ENCODE data around the gene COQ2. TPM values are rescaled to one million over a fixed set of nuclear protein-coding genes. Genes with fewer than 3 reads are reported as not detected.
"Not testable (repeated sequence)": the region's sequence is repeated elsewhere in the genome, so short reads cannot be mapped to it uniquely, and the experiment has no call there.

The COQ2 gene
- total RNA-seq, 4 donors from 2014 or later, result 5.0 to 8.9 (median 5.5) TPM

DNA sequence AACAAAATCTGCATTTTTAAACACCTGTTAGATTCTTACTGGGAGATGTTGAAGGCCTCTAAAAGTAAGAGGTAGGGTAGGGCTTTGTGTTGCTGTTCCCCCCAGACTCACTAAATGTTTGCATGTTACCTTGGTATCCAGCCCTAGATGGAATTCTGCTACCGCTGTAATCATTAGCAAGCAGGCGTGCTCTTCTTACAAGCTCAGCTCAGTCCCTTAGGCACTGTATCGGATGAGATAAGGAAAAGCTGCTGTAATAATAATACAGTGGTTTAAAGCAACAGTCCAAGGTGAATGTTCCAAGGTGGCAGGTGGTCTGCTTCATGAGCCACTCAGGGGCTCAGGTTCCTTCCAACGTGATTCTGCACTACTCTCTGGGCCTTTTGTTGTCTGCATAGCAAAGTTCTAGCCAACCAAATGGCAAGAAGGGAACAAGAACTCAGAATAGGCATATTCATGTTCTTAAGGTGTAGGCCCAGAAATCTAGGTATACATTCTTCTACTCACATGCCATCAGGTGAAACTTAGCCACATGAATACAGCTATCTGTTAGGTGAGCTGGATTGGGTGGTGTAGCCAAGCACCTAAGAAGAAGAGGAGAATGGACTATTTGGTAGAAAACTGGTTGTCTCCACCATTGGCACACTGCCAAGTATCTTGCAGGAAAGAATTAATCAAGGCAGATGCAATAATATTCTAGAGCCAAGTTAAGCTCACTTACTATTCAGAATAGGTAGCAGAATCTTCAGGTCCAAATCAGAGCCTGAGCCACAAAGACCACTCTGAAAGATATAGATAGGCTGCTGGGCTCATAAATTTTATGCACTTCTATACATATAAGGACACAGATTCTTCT, 46.0 kb downstream of the COQ2 start:
- Histone ChIP-seq H3K36me3 (no peaks in the 10 kb centered on the region), H3K27me3 (no peaks in the 10 kb centered on the region), H3K4me1 (no peaks in the 10 kb centered on the region), H3K27ac (no peak overlapping the region), H3K9me3 (no peaks in the 10 kb centered on the region), H3K4me3 (no peak overlapping the region)
- no peak for TF ChIP-seq POLR2AphosphoS5 (IDR thresholded peaks at IDR 0.05)
- TF ChIP-seq EP300 (IDR thresholded peaks at IDR 0.05), result no peak
- no peak for TF ChIP-seq POLR2A (IDR thresholded peaks at IDR 0.05)
- 75 to 77% methylated on average over 3 of the region's 4 CpGs for WGBS, 2 donors (ENCODE audit: low coverage in 1 of 2)
- no peak for ATAC-seq

DNA sequence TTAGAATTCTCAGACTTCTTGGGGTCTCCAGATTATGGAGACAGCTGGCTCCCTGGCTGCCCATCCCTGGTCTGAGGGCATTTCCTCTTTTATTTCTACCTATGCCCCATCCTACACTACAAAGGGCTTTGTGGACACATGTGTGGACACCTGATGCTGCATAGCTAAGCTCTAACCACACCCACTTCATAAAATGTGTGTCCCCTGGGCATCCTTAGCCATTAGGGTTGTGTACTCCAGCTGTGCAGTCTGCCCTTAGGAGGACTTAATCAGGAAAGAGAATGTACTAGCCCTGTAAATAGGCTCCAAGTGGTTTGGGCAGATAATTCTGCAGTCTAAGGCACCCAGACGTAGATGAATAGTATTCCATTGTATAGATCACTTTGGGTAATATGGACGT, 47.0 kb downstream of the COQ2 start:
- TF ChIP-seq POLR2AphosphoS5 (IDR thresholded peaks at IDR 0.05) (no peak), EP300 (IDR thresholded peaks at IDR 0.05) (no peak), POLR2A (IDR thresholded peaks at IDR 0.05) (no peak)
- TF ChIP-seq, protein P1, sequence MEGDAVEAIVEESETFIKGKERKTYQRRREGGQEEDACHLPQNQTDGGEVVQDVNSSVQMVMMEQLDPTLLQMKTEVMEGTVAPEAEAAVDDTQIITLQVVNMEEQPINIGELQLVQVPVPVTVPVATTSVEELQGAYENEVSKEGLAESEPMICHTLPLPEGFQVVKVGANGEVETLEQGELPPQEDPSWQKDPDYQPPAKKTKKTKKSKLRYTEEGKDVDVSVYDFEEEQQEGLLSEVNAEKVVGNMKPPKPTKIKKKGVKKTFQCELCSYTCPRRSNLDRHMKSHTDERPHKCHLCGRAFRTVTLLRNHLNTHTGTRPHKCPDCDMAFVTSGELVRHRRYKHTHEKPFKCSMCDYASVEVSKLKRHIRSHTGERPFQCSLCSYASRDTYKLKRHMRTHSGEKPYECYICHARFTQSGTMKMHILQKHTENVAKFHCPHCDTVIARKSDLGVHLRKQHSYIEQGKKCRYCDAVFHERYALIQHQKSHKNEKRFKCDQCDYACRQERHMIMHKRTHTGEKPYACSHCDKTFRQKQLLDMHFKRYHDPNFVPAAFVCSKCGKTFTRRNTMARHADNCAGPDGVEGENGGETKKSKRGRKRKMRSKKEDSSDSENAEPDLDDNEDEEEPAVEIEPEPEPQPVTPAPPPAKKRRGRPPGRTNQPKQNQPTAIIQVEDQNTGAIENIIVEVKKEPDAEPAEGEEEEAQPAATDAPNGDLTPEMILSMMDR (IDR thresholded peaks at IDR 0.05), result no peak
- H3K4me1 ChIP-seq, result no peaks in the 10 kb centered on the region
- no peaks in the 10 kb centered on the region for H3K9me3 ChIP-seq
- no peak overlapping the region for H3K4me3 ChIP-seq
- ATAC-seq, result no peak
- H3K27ac ChIP-seq, result no peak overlapping the region
- H3K36me3 ChIP-seq, result no peaks in the 10 kb centered on the region
- no peaks in the 10 kb centered on the region for H3K27me3 ChIP-seq
- 78 to 81% methylated on average over 2 of the region's 2 CpGs for WGBS, 2 donors (ENCODE audit: low coverage in 1 of 2)

DNA sequence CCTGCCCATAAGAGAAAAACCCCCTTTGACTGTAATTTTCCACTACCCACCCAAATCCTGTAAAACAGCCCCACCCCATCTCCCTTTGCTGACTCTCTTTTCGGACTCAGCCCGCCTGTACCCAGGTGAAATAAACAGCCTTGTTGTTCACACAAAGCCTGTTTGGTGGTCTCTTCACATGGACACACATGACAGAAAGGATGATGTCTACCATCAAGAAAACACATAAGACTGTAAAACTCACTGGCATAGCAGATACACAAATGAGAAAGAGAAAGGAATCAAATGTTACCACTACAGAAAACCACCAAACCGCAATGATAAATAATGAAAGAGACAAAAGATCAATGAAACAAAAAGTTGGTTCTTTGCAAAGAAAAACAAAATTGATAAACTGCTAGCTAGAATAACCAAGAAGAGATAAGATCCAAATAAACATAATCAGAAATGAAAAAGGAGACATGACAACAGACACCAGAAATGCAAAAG, 48.9 kb downstream of the COQ2 start:
- H3K36me3 ChIP-seq, H3K27me3 ChIP-seq, H3K9me3 ChIP-seq, ATAC-seq, H3K27ac ChIP-seq, H3K4me1 ChIP-seq, H3K4me3 ChIP-seq: not testable (repeated sequence)
- WGBS, 2 donors (ENCODE audit: low coverage in 1 of 2), result 87% methylated on average over 3 of the region's 3 CpGs; no CpG with 5 or more reads in 1 of the 2 donors

DNA sequence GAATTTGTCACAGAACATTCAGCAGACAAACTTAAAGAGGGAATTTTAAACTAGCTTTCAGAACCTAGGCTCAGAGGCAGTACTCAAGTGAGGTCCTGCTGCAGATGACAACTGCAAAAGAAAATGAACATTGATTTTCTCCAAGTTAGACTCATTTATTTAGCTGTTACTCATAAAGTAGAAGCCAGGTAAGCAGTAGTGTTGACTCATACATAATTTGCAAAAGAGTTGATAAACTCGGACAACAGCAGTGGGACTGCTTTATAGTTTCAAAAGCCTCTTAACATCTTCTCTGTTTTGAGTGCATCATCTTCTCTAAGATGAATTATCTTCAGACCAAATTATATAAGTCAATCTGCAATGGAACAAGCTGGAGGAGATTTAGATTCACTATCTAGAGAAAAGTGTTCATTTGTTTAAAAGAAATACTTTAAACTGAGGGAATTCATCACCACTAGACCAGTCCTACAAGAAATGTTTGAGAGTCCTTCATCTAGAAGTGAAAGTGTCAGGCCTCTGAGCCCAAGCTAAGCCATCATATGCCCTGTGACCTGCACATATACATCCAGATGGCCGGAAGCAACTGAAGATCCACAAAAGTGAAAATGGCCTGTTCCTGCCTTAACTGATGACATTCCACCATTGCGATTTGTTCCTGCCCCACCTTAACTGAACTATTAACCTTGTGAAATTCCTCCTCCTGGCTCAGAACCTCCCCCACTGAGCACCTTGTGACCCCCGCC, 49.5 kb downstream of the COQ2 start:
- Histone ChIP-seq H3K27me3 (no peaks in the 10 kb centered on the region), H3K4me3 (no peak overlapping the region), H3K36me3 (no peaks in the 10 kb centered on the region), H3K9me3 (no peaks in the 10 kb centered on the region), H3K4me1 (no peaks in the 10 kb centered on the region), H3K27ac (no peak overlapping the region)
- no peak for TF ChIP-seq POLR2A (IDR thresholded peaks at IDR 0.05)
- TF ChIP-seq POLR2AphosphoS5 (IDR thresholded peaks at IDR 0.05), result no peak
- TF ChIP-seq EP300 (IDR thresholded peaks at IDR 0.05), result no peak
- TF ChIP-seq, protein P1 (IDR thresholded peaks at IDR 0.05), result no peak
- WGBS, 2 donors (ENCODE audit: low coverage in 1 of 2), result 71 to 93% methylated on average over 1 to 4 of the region's 4 CpGs
- no peak for ATAC-seq

DNA sequence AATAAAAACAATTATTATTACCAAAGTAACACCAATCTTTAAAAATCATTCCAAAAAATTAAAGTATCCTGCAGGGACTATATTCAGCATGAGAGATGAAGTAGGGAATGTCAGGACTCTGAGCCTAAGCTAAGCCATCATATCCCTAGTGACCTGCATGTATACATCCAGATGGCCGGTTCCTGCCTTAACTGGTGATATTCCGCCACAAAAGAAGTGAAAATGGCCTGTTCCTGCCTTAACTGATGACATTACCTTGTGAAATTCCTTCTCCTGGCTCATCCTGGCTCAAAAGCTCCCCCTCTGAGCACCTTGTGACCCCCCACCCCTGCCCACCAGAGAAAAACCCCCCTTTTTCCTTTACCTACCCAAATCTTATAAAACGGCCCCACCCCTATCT, 50.2 kb downstream of the COQ2 start:
- H3K4me1 ChIP-seq, ATAC-seq, H3K27ac ChIP-seq, H3K36me3 ChIP-seq, H3K9me3 ChIP-seq, H3K27me3 ChIP-seq, H3K4me3 ChIP-seq: not testable (repeated sequence)
- 77 to 88% methylated on average over 2 of the region's 3 CpGs for WGBS, 2 donors (ENCODE audit: low coverage in 1 of 2)

DNA sequence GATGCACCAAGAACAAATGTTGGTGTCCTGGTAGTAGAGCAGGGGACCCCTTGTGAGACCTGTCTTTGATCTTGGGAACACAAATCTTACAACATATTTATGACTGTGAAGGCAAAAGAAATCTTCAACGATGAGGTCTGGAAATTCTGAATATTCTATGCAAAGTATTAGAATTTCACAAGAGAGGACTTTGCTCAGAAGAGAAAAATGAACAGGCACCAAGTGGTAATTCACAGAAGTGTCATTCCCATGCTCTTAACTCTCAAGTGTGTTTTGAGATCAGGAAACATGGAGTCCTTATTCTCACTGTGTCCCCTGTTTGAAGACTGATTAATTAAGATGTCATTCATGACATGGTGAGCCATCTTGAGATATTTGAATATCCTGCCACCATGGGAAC, 52.5 kb downstream of the COQ2 start:
- Histone ChIP-seq H3K4me1 (no peaks in the 10 kb centered on the region), H3K4me3 (no peak overlapping the region), H3K27me3 (no peaks in the 10 kb centered on the region), H3K27ac (no peak overlapping the region), H3K9me3 (no peaks in the 10 kb centered on the region), H3K36me3 (no peaks in the 10 kb centered on the region)
- WGBS, 2 donors (ENCODE audit: low coverage in 1 of 2), result 50 to 82% methylated on average over 1 of the region's 1 CpG
- ATAC-seq, result no peak
- no peak for TF ChIP-seq EP300 (IDR thresholded peaks at IDR 0.05)
- TF ChIP-seq, protein P1 (IDR thresholded peaks at IDR 0.05), result no peak
- TF ChIP-seq POLR2A (IDR thresholded peaks at IDR 0.05), result no peak
- no peak for TF ChIP-seq POLR2AphosphoS5 (IDR thresholded peaks at IDR 0.05)

Measured in gastroesophageal sphincter (tissue), 4 donors.